ENCODE data around the gene EGLN2. TPM values are rescaled to one million over a fixed set of nuclear protein-coding genes. Genes with fewer than 3 reads are reported as not detected.

Gene EGLN2
- total RNA-seq, 2 donors from 2014 or later = 87.4 to 99.8 TPM

GRCh38 chr19:40786060-40787037 is 12.6 kb upstream of the EGLN2 start:
- no peaks in the 10 kb centered on the region for H3K4me1 Mint-ChIP-seq
- Histone ChIP-seq H3K36me3 (ENCODE audit: control insufficient read depth, insufficient read depth, low read length) (no peaks in the 10 kb centered on the region), H3K9me3 (ENCODE audit: control insufficient read depth, low read length) (no peaks in the 10 kb centered on the region), H3K4me1 (ENCODE audit: control insufficient read depth, insufficient read depth, low read length) (no peaks in the 10 kb centered on the region), H3K4me3 (ENCODE audit: low read length) (no peak overlapping the region), H3K27ac (ENCODE audit: low read depth, low read length) (no peak overlapping the region), H3K27me3 (ENCODE audit: control insufficient read depth, insufficient read depth, low read length, poor library complexity, severe bottlenecking) (no peaks in the 10 kb centered on the region), H3K9ac (ENCODE audit: extremely low read depth, low read length, poor library complexity, severe bottlenecking) (no peak overlapping the region)
- no peaks in the 10 kb centered on the region for H3K9me3 Mint-ChIP-seq
- H3K27ac Mint-ChIP-seq = no peak overlapping the region
- WGBS, 2 experiments (ENCODE audit: insufficient coverage in 1 of 2, insufficient read length in 1 of 2) = 93 to 95% methylated on average over 13 to 25 of the region's 25 CpGs
- H3K4me3 Mint-ChIP-seq = no peak overlapping the region
- H3K27me3 Mint-ChIP-seq (ENCODE audit: insufficient read depth) = no peaks in the 10 kb centered on the region
- peaks cover 28% of the 10 kb centered on the region for H3K36me3 Mint-ChIP-seq (ENCODE audit: low read depth)
- no peak for TF ChIP-seq CTCF (conservative IDR thresholded peaks at IDR 0.05)
- no peak for DNase-seq

- Mint-ChIP-seq H3K27ac (peak overlapping the region; percentile 67), H3K27me3 (ENCODE audit: insufficient read depth) (no peaks in the 10 kb centered on the region), H3K9me3 (no peaks in the 10 kb centered on the region), H3K4me1 (no peaks in the 10 kb centered on the region), H3K36me3 (ENCODE audit: low read depth) (peaks cover 24% of the 10 kb centered on the region), H3K4me3 (no peak overlapping the region)
- Histone ChIP-seq H3K9me3 (ENCODE audit: control insufficient read depth, low read length) (no peaks in the 10 kb centered on the region), H3K4me1 (ENCODE audit: control insufficient read depth, insufficient read depth, low read length) (no peaks in the 10 kb centered on the region), H3K4me3 (ENCODE audit: low read length) (no peak overlapping the region), H3K9ac (ENCODE audit: extremely low read depth, low read length, poor library complexity, severe bottlenecking) (no peak overlapping the region), H3K27me3 (ENCODE audit: control insufficient read depth, insufficient read depth, low read length, poor library complexity, severe bottlenecking) (no peaks in the 10 kb centered on the region), H3K27ac (ENCODE audit: low read depth, low read length) (peak overlapping the region; percentile 60), H3K36me3 (ENCODE audit: control insufficient read depth, insufficient read depth, low read length) (peaks cover 4% of the 10 kb centered on the region)
- WGBS, 2 experiments (ENCODE audit: insufficient coverage in 1 of 2, insufficient read length in 1 of 2) = 64 to 79% methylated on average over 7 of the region's 7 CpGs
- no peak for TF ChIP-seq CTCF (conservative IDR thresholded peaks at IDR 0.05)
- DNase-seq = no peak
Measured at GRCh38 chr19:40791349-40791748, 7.6 kb upstream of the EGLN2 start.

GRCh38 chr19:40791996-40792395 is 7.0 kb upstream of the EGLN2 start:
- H3K4me3 ChIP-seq (ENCODE audit: low read length) = no peak overlapping the region
- Mint-ChIP-seq H3K27me3 (ENCODE audit: insufficient read depth) (no peaks in the 10 kb centered on the region), H3K27ac (no peak overlapping the region), H3K36me3 (ENCODE audit: low read depth) (peaks cover 20% of the 10 kb centered on the region), H3K9me3 (no peaks in the 10 kb centered on the region), H3K4me1 (no peaks in the 10 kb centered on the region), H3K4me3 (no peak overlapping the region)
- H3K4me1 ChIP-seq (ENCODE audit: control insufficient read depth, insufficient read depth, low read length) = no peaks in the 10 kb centered on the region
- H3K36me3 ChIP-seq (ENCODE audit: control insufficient read depth, insufficient read depth, low read length) = peaks cover 4% of the 10 kb centered on the region
- no peaks in the 10 kb centered on the region for H3K27me3 ChIP-seq (ENCODE audit: control insufficient read depth, insufficient read depth, low read length, poor library complexity, severe bottlenecking)
- no peak overlapping the region for H3K9ac ChIP-seq (ENCODE audit: extremely low read depth, low read length, poor library complexity, severe bottlenecking)
- no peaks in the 10 kb centered on the region for H3K9me3 ChIP-seq (ENCODE audit: control insufficient read depth, low read length)
- no peak for DNase-seq
- 89% methylated on average over 3 of the region's 3 CpGs for WGBS, 2 experiments (ENCODE audit: insufficient coverage in 1 of 2, insufficient read length in 1 of 2)
- peak overlapping the region; percentile 2 for H3K27ac ChIP-seq (ENCODE audit: low read depth, low read length)
- no peak for TF ChIP-seq CTCF (conservative IDR thresholded peaks at IDR 0.05)

Measured in endodermal cell (in vitro differentiated cells).